CD14-positive monocyte (primary cell): Measurements from ENCODE around the gene CRAMP1. TPM values are rescaled to one million over a fixed set of nuclear protein-coding genes. Genes with fewer than 3 reads are reported as not detected.
A peak's percentile ranks its signal among the peaks of the same experiment; 100 is the strongest.

Source experiments
- DNase-seq, 3 donors: peaks; one replicate each; pipeline ENCODE4 v3.0.0-alpha.2; 2011 to 2022
- H2AFZ ChIP-seq: 2 replicates; pipeline ENCODE4 v1.6.0; 2012; ENCODE audit warnings: mild to moderate bottlenecking, low read depth, low read length, inconsistent platforms; ENCODE audit not compliant: insufficient read depth, poor library complexity, severe bottlenecking
- H3K27ac ChIP-seq, 2 donors: 1 replicate in 1 of 2; 2 replicates in 1 of 2; pipeline ENCODE4 v1.5.1; 2012 to 2013; ENCODE audit warnings: low read length in 2 of 2, control low read depth in 1 of 2, inconsistent platforms in 1 of 2, low read depth in 1 of 2, mild to moderate bottlenecking in 1 of 2
- H3K27me3 ChIP-seq, 2 donors: one replicate each; pipeline versions ENCODE4 v1.6.0 to v1.6.1; 2011 to 2013; ENCODE audit warnings: low read length in 2 of 2; ENCODE audit not compliant: control insufficient read depth in 2 of 2, insufficient read depth in 2 of 2
- H3K36me3 ChIP-seq, 2 donors: replicated peaks in 1 of 2; 1 replicate in 1 of 2; 2 replicates in 1 of 2; pipeline versions ENCODE4 v1.5.1 to v1.6.1; 2012 to 2013; ENCODE audit warnings: low read length in 2 of 2, control low read depth in 1 of 2, inconsistent platforms in 1 of 2, mild to moderate bottlenecking in 1 of 2; ENCODE audit not compliant: insufficient read depth in 2 of 2, control insufficient read depth in 1 of 2
- H3K4me1 ChIP-seq, 2 donors: 1 replicate in 1 of 2; 2 replicates in 1 of 2; pipeline versions ENCODE4 v1.5.1 to v1.6.1; 2012 to 2013; ENCODE audit warnings: low read length in 2 of 2, control low read depth in 1 of 2, inconsistent platforms in 1 of 2, mild to moderate bottlenecking in 1 of 2, moderate library complexity in 1 of 2; ENCODE audit not compliant: insufficient read depth in 2 of 2, control insufficient read depth in 1 of 2
- H3K4me2 ChIP-seq: replicated peaks from 2 replicates; pipeline ENCODE3; 2012; ENCODE audit warnings: low read length, moderate library complexity, mild to moderate bottlenecking; ENCODE audit not compliant: poor library complexity, severe bottlenecking; ENCODE audit errors: extremely low read depth
- H3K4me3 ChIP-seq, 3 experiments: fragments of 200-600 bp in 1 of 3; sonication (generic) in 1 of 3; replicated peaks in 1 of 3; 1 replicate in 2 of 3; 2 replicates in 1 of 3; pipeline ENCODE4 v1.5.1; 2011 to 2013; ENCODE audit warnings: low read length in 3 of 3, mild to moderate bottlenecking in 3 of 3, control low read depth in 2 of 3, low read depth in 2 of 3, inconsistent platforms in 1 of 3, moderate library complexity in 1 of 3
- H3K79me2 ChIP-seq: 2 replicates; pipeline ENCODE4 v1.6.0; 2012; ENCODE audit warnings: mild to moderate bottlenecking, control low read depth, inconsistent platforms, low read length, moderate library complexity; ENCODE audit not compliant: insufficient read depth
- H3K9ac ChIP-seq: 2 replicates; pipeline ENCODE4 v1.6.0; 2017; ENCODE audit warnings: low read length, mild to moderate bottlenecking; ENCODE audit not compliant: insufficient read depth, poor library complexity, severe bottlenecking
- H3K9me3 ChIP-seq, 2 donors: replicated peaks in 1 of 2; 1 replicate in 1 of 2; 2 replicates in 1 of 2; pipeline versions ENCODE4 v1.5.1 to v1.6.1; 2012 to 2013; ENCODE audit warnings: low read length in 2 of 2, control low read depth in 1 of 2; ENCODE audit not compliant: control insufficient read depth in 1 of 2, insufficient read depth in 1 of 2
- H4K20me1 ChIP-seq: 2 replicates; pipeline ENCODE4 v1.6.0; 2012; ENCODE audit warnings: mild to moderate bottlenecking, low read length, control low read depth, moderate library complexity; ENCODE audit not compliant: insufficient read depth
- H3K27ac Mint-ChIP-seq, 7 donors: one replicate each; pipeline ENCODE4 v1.8.0; 2020; ENCODE audit warnings: mild to moderate bottlenecking in 7 of 7, mixed read lengths in 7 of 7, moderate library complexity in 6 of 7, inconsistent platforms in 2 of 7
- H3K27me3 Mint-ChIP-seq, 3 donors: one replicate each; pipeline ENCODE4 v1.8.0; 2021 to 2022; ENCODE audit warnings: low read depth in 3 of 3, mild to moderate bottlenecking in 3 of 3, mixed read lengths in 3 of 3, moderate library complexity in 3 of 3, inconsistent platforms in 1 of 3
- H3K36me3 Mint-ChIP-seq, 2 donors: one replicate each; pipeline ENCODE4 v1.8.0; 2020; ENCODE audit warnings: mixed read lengths in 2 of 2, inconsistent platforms in 1 of 2, mild to moderate bottlenecking in 1 of 2
- H3K4me1 Mint-ChIP-seq: one replicate; pipeline ENCODE4 v1.8.0; 2020; ENCODE audit warnings: mild to moderate bottlenecking, mixed read lengths
- H3K4me3 Mint-ChIP-seq, 2 donors: one replicate each; pipeline ENCODE4 v1.8.0; 2020; ENCODE audit warnings: mild to moderate bottlenecking in 2 of 2, mixed read lengths in 2 of 2, moderate library complexity in 1 of 2
- H3K9me3 Mint-ChIP-seq, 7 donors: one replicate each; pipeline ENCODE4 v1.8.0; 2020 to 2022; ENCODE audit warnings: mixed read lengths in 7 of 7, mild to moderate bottlenecking in 6 of 7, moderate library complexity in 6 of 7, inconsistent platforms in 2 of 7
- WGBS: methylation state at CpG from one replicate; pipeline ENCODE4 v1.1.5; 2013; ENCODE audit warnings: missing lambda C conversion rate; ENCODE audit not compliant: insufficient coverage; 5-methylcytosine and 5-hydroxymethylcytosine counted together
- intact Hi-C, 2 donors: fragments of 100-400 bp; cut with micrococcal nuclease; formaldehyde crosslinking; loops; one replicate each; pipeline versions ENCODE4 v1.15.0 to v1.15.1; 2023
- polyA plus RNA-seq, 3 donors: library from polyadenylated mRNA; depleted of rRNA in 1 of 3; unstranded in 2 of 3; stranded (reverse) in 1 of 3; fragments of 300-500 nt in 2 of 3; fragments of >200 nt in 1 of 3; fragmentation: Illumina TruSeq in 2 of 3; gene quantifications; 1 replicate in 2 of 3; 2 replicates in 1 of 3; pipeline ENCODE4 v1.2.3, GENCODE V29; 2012 to 2021
- TF ChIP-seq, protein P1 (sequence below): fragments of 200-600 bp; IDR thresholded peaks from one replicate; pipeline ENCODE4 v1.8.0; 2022; ENCODE audit warnings: antibody characterized with exemption, mild to moderate bottlenecking

CRAMP1 gene
- polyA plus RNA-seq, 3 donors, result 0.46 to 12.3 (median 1.0) TPM

DNA sequence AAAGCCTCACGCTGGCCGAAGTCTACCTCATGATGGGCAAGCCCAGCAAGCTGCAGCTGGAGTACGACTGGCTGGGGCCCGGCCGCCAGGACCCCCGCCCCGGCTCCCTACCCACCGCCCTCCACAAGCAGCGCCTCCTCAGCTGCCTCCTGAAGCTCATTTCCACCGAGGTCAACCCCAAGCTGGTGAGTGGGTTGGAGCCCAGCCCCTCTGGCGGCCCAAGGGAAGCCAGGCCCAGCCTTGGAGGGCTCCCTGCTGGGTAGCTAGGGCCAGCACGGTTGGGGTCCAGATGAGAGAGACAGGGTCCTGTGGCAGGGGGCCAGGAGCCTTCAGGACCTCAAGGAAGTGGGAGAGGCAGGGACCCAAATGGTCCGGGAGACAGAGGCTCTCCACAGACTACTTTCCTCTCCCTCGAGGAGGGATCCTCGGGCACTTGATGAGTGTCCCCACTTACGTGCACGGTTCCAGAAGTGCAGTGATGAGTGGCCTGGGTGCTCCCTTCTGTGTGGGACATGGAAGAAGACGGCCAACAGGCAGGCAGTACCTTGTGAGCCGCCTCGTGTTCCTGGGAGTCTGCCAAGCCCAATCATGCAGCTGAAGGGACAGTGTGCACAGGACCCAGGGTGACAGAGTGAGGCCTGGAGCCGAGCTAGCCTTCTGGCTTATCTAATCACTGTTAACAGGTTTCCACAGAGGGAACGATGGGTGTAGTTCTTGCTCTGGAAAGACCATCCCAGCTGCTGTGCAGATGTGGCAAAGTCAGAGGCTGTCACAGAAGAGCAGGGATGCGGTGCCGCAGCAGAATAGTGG, 44.9 kb downstream of the CRAMP1 start:
- Mint-ChIP-seq H3K27me3 (no peaks in the 10 kb centered on the region), H3K4me3 (no peak overlapping the region), H3K4me1 (peaks cover 7% of the 10 kb centered on the region), H3K36me3 (peaks cover 58 to 80% of the 10 kb centered on the region in 2 donors), H3K27ac (peak overlapping the region in 1 of 7 donors; percentile 59), H3K9me3 (no peaks in the 10 kb centered on the region)
- Histone ChIP-seq H2AFZ (no peak overlapping the region), H3K79me2 (no peaks in the 10 kb centered on the region), H3K4me1 (peaks cover 0 to 5% of the 10 kb centered on the region in 2 donors), H3K9me3 (no peaks in the 10 kb centered on the region), H3K4me3 (no peak overlapping the region), H3K9ac (no peak overlapping the region), H3K4me2 (no peak overlapping the region), H3K27me3 (no peaks in the 10 kb centered on the region), H3K27ac (no peak overlapping the region), H3K36me3 (peaks cover 70 to 92% of the 10 kb centered on the region in 2 donors), H4K20me1 (peaks cover 2% of the 10 kb centered on the region)
- WGBS, result 98% methylated on average over 20 of the region's 24 CpGs
- DNase-seq, result no peak
- intact Hi-C loops, result no loop called here
- TF ChIP-seq, protein P1, sequence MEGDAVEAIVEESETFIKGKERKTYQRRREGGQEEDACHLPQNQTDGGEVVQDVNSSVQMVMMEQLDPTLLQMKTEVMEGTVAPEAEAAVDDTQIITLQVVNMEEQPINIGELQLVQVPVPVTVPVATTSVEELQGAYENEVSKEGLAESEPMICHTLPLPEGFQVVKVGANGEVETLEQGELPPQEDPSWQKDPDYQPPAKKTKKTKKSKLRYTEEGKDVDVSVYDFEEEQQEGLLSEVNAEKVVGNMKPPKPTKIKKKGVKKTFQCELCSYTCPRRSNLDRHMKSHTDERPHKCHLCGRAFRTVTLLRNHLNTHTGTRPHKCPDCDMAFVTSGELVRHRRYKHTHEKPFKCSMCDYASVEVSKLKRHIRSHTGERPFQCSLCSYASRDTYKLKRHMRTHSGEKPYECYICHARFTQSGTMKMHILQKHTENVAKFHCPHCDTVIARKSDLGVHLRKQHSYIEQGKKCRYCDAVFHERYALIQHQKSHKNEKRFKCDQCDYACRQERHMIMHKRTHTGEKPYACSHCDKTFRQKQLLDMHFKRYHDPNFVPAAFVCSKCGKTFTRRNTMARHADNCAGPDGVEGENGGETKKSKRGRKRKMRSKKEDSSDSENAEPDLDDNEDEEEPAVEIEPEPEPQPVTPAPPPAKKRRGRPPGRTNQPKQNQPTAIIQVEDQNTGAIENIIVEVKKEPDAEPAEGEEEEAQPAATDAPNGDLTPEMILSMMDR, result no peak

DNA sequence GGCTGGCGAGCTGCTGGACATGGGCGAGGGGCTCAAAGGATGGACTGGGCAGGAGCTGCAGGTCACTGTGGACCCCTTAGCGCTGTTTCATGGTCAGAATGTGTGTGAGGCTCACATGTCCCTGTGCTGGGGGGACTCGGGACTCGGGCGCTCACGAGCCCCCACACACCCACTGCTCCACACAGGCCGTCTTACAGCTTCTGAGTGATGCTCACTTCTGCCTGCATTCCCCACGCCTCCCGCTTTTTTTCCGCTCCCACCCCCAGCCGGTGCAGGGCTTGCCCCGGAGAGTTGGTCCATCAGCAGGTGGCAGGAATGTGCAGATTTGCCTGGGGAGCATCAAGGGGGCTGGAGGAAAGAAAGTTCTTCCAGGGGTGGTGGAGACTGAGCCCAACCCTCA, 45.7 kb downstream of the CRAMP1 start:
- no peak overlapping the region for H2AFZ ChIP-seq
- H3K36me3 Mint-ChIP-seq, result peaks cover 58 to 80% of the 10 kb centered on the region in 2 donors
- 94% methylated on average over 5 of the region's 13 CpGs for WGBS
- H3K27me3 ChIP-seq, result no peaks in the 10 kb centered on the region
- no peaks in the 10 kb centered on the region for H3K9me3 Mint-ChIP-seq
- no peak overlapping the region for H3K4me3 ChIP-seq
- no peaks in the 10 kb centered on the region for H3K27me3 Mint-ChIP-seq
- no peak overlapping the region for H3K4me3 Mint-ChIP-seq
- H3K27ac ChIP-seq, result no peak overlapping the region
- no peaks in the 10 kb centered on the region for H3K79me2 ChIP-seq
- peak overlapping the region in 1 of 7 donors; percentile 37 for H3K27ac Mint-ChIP-seq
- peaks cover 70 to 92% of the 10 kb centered on the region in 2 donors for H3K36me3 ChIP-seq
- H3K4me2 ChIP-seq, result no peak overlapping the region
- TF ChIP-seq, protein P1, result no peak
- H3K4me1 Mint-ChIP-seq, result peaks cover 7% of the 10 kb centered on the region
- no peak for DNase-seq
- H3K4me1 ChIP-seq, result peaks cover 0 to 5% of the 10 kb centered on the region in 2 donors
- H3K9me3 ChIP-seq, result no peaks in the 10 kb centered on the region
- H4K20me1 ChIP-seq, result no peaks in the 10 kb centered on the region
- H3K9ac ChIP-seq, result no peak overlapping the region
- intact Hi-C loops, result no loop called here
